DMS53 treated with DMSO at 0.1 percent for 48 hours (cell line): ENCODE results near the gene ZCCHC12.

ENCODE experiments used
- DNase-seq: peaks from one replicate; lab custom pipeline; 2025; ENCODE audit not compliant: unreplicated experiment; lab: John Stamatoyannopoulos, UW

Gene ZCCHC12

GRCh38 chrX:118867251-118867650 lies 43.6 kb downstream of the ZCCHC12 start:
- DNase-seq = no peak

DNA sequence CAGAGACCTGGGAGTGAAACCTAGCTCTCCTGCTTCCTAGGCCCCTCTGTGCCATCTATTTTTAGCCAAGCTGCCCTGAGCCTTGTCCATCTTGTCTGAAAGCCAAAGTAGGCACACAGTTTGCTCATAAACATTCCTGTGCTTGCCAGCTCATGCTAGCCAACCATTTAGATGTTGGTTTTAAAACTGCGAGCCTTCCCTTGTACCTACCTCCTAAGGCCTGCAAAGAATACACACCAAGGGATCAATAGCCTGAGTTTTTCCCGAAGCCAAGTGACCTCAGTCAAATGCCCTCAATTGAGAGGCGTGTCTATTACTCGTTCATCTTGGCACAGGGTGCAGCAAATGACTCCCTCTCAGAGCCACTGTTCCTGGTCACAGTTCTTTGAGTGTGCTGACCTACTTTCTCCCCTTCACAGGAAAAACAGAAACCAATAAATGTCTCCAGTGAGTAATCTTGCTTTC lies 48.5 kb downstream of the ZCCHC12 start:
- no peak for DNase-seq
